SIG-M5 treated with dmso at 0.1 percent for 504 hours (cell line): ENCODE data around the gene ADAMTS17.

Experiments
- DNase-seq: peaks from one replicate; lab custom pipeline; 2025; ENCODE audit not compliant: unreplicated experiment; lab: John Stamatoyannopoulos, UW

The ADAMTS17 gene

GRCh38 chr15:100112061-100112420, 229.7 kb downstream of the ADAMTS17 start:
- DNase-seq, result no peak

- peak; percentile 28 for DNase-seq
These were observed 230.4 kb downstream of the ADAMTS17 start for GRCh38 chr15:100111125-100112060.

- no peak for DNase-seq
These were observed 232.2 kb downstream of the ADAMTS17 start for GRCh38 chr15:100109486-100110035.

- no peak for DNase-seq
These were observed 232.9 kb downstream of the ADAMTS17 start for GRCh38 chr15:100108846-100109245.

GRCh38 chr15:100108346-100108745, 233.4 kb downstream of the ADAMTS17 start:
- no peak for DNase-seq

GRCh38 chr15:100107606-100108225, 234.1 kb downstream of the ADAMTS17 start:
- DNase-seq, result no peak

- DNase-seq, result no peak
These were observed 234.6 kb downstream of the ADAMTS17 start for GRCh38 chr15:100107151-100107550.

- no peak for DNase-seq
These were observed 235.0 kb downstream of the ADAMTS17 start for GRCh38 chr15:100106732-100107131.

GRCh38 chr15:100105101-100105500, 236.7 kb downstream of the ADAMTS17 start:
- no peak for DNase-seq

GRCh38 chr15:100104245-100104644, 237.5 kb downstream of the ADAMTS17 start:
- DNase-seq, result no peak

GRCh38 chr15:100103828-100104227, 237.9 kb downstream of the ADAMTS17 start:
- no peak for DNase-seq

- DNase-seq, result no peak
These were observed 240.2 kb downstream of the ADAMTS17 start for GRCh38 chr15:100101426-100102089.

GRCh38 chr15:100100926-100101325, 240.8 kb downstream of the ADAMTS17 start:
- no peak for DNase-seq

GRCh38 chr15:100099976-100100375, 241.8 kb downstream of the ADAMTS17 start:
- no peak for DNase-seq

- DNase-seq, result no peak
These were observed 243.1 kb downstream of the ADAMTS17 start for GRCh38 chr15:100098705-100099104.

- no peak for DNase-seq
These were observed 244.2 kb downstream of the ADAMTS17 start for GRCh38 chr15:100097342-100098127.

- no peak for DNase-seq
These were observed 245.1 kb downstream of the ADAMTS17 start for GRCh38 chr15:100096700-100097099.

GRCh38 chr15:100096248-100096600, 245.6 kb downstream of the ADAMTS17 start:
- no peak for DNase-seq

- no peak for DNase-seq
These were observed 246.1 kb downstream of the ADAMTS17 start for GRCh38 chr15:100095541-100096247.

GRCh38 chr15:100094127-100094510, 247.7 kb downstream of the ADAMTS17 start:
- no peak for DNase-seq
